Type B pancreatic cell (in vitro differentiated cells): ENCODE data around the gene FAM3B. TPM values are rescaled to one million over a fixed set of nuclear protein-coding genes. Genes with fewer than 3 reads are reported as not detected.

ENCODE experiments used
- DNase-seq: peaks from one replicate; pipeline ENCODE4 v3.0.0; 2021; ENCODE audit warnings: mixed read lengths; ENCODE audit not compliant: unreplicated experiment; ENCODE audit errors: extremely low spot score
- H3K27ac Mint-ChIP-seq: 2 replicates; pipeline ENCODE4 v1.8.0; 2021; ENCODE audit warnings: mild to moderate bottlenecking, mixed read lengths
- H3K27me3 Mint-ChIP-seq: 2 replicates; pipeline ENCODE4 v1.8.0; 2021; ENCODE audit warnings: mixed read lengths
- H3K36me3 Mint-ChIP-seq: 2 replicates; pipeline ENCODE4 v1.8.0; 2021; ENCODE audit warnings: mixed read lengths
- H3K4me1 Mint-ChIP-seq: one replicate; pipeline ENCODE4 v1.8.0; 2021; ENCODE audit warnings: mixed read lengths; ENCODE audit not compliant: unreplicated experiment
- H3K4me3 Mint-ChIP-seq: 2 replicates; pipeline ENCODE4 v1.8.0; 2021; ENCODE audit warnings: mild to moderate bottlenecking, mixed read lengths
- H3K9me3 Mint-ChIP-seq: 2 replicates; pipeline ENCODE4 v1.8.0; 2021; ENCODE audit warnings: mixed read lengths
- CTCF ChIP-seq: fragments of 200-600 bp; sonication (generic); conservative IDR thresholded peaks from 2 replicates; pipeline ENCODE4 v1.5.0; 2021; ENCODE audit warnings: antibody characterized with exemption, mild to moderate bottlenecking
- total RNA-seq: library from RNA; stranded (reverse); gene quantifications from 2 replicates; pipeline ENCODE4 v1.2.1, GENCODE V29; 2021; ENCODE audit warnings: low replicate concordance

Gene FAM3B
- total RNA-seq, 1 donor from 2014 or later = 10.3 TPM

GRCh38 chr21:41365377-41366107 lies 48.9 kb downstream of the FAM3B start:
- Mint-ChIP-seq H3K27ac (no peak overlapping the region), H3K4me1 (peaks cover 6% of the 10 kb centered on the region), H3K36me3 (no peaks in the 10 kb centered on the region), H3K27me3 (peaks cover 9% of the 10 kb centered on the region), H3K9me3 (no peaks in the 10 kb centered on the region), H3K4me3 (no peak overlapping the region)
- TF ChIP-seq CTCF = no peak
- peak; percentile 45 for DNase-seq

- Mint-ChIP-seq H3K4me1 (peaks cover 6% of the 10 kb centered on the region), H3K36me3 (peaks cover 4% of the 10 kb centered on the region), H3K9me3 (no peaks in the 10 kb centered on the region), H3K4me3 (peak overlapping the region; percentile 23), H3K27me3 (peaks cover 15% of the 10 kb centered on the region), H3K27ac (peak overlapping the region; percentile 81)
- peak; percentile 31 for DNase-seq
- TF ChIP-seq CTCF = no peak
Observed at GRCh38 chr21:41366522-41367151, 50.0 kb downstream of the FAM3B start.

- DNase-seq = no peak
- H3K4me1 Mint-ChIP-seq = no peaks in the 10 kb centered on the region
- peaks cover 4% of the 10 kb centered on the region for H3K36me3 Mint-ChIP-seq
- H3K9me3 Mint-ChIP-seq = no peaks in the 10 kb centered on the region
- no peak overlapping the region for H3K4me3 Mint-ChIP-seq
- no peak for TF ChIP-seq CTCF
- no peak overlapping the region for H3K27ac Mint-ChIP-seq
- peaks cover 15% of the 10 kb centered on the region for H3K27me3 Mint-ChIP-seq
Observed at GRCh38 chr21:41367301-41367944, 50.8 kb downstream of the FAM3B start.

- TF ChIP-seq CTCF = no peak
- Mint-ChIP-seq H3K27ac (no peak overlapping the region), H3K36me3 (peaks cover 4% of the 10 kb centered on the region), H3K4me3 (no peak overlapping the region), H3K9me3 (no peaks in the 10 kb centered on the region), H3K4me1 (no peaks in the 10 kb centered on the region), H3K27me3 (peaks cover 15% of the 10 kb centered on the region)
- no peak for DNase-seq
Observed at GRCh38 chr21:41367945-41368734, 51.5 kb downstream of the FAM3B start.

- Mint-ChIP-seq H3K4me3 (peak overlapping the region; percentile 40), H3K36me3 (peaks cover 4% of the 10 kb centered on the region), H3K27ac (no peak overlapping the region), H3K4me1 (no peaks in the 10 kb centered on the region), H3K9me3 (no peaks in the 10 kb centered on the region), H3K27me3 (peaks cover 15% of the 10 kb centered on the region)
- no peak for DNase-seq
- TF ChIP-seq CTCF = no peak
Observed at GRCh38 chr21:41368735-41369104, 52.1 kb downstream of the FAM3B start.
